Stimulated activated naive B cell treated with anti-CD40 and anti-IgM and Interleukin-4, amounts not matched to agents 10 μg/mL and 1 μg/mL and 100 μg/mL, for 72 hours (primary cell): ENCODE results near the gene TSPOAP1.
A peak's percentile ranks its signal among the peaks of the same experiment; 100 is the strongest.

Source experiments
- ATAC-seq, 2 donors: fragments of 150-1000 bp; cut with Tn5 transposase; replicated peaks; 2 replicates each; pipeline ENCODE4 v1.10.0; 2021; ENCODE audit warnings: moderate library complexity in 1 of 2
- DNase-seq: peaks from one replicate; pipeline ENCODE4 v3.0.0; 2021
- H3K27ac Mint-ChIP-seq: one replicate; pipeline ENCODE4 v1.8.0; 2022; ENCODE audit warnings: mild to moderate bottlenecking, mixed read lengths
- H3K27me3 Mint-ChIP-seq, 2 donors: one replicate each; pipeline ENCODE4 v1.8.0; 2022; ENCODE audit warnings: mixed read lengths in 2 of 2
- H3K36me3 Mint-ChIP-seq, 2 donors: one replicate each; pipeline ENCODE4 v1.8.0; 2022; ENCODE audit warnings: mixed read lengths in 2 of 2, mild to moderate bottlenecking in 1 of 2
- H3K4me1 Mint-ChIP-seq, 2 donors: one replicate each; pipeline ENCODE4 v1.8.0; 2022; ENCODE audit warnings: mixed read lengths in 2 of 2, mild to moderate bottlenecking in 1 of 2
- H3K4me3 Mint-ChIP-seq, 2 donors: one replicate each; pipeline ENCODE4 v1.8.0; 2022; ENCODE audit warnings: mild to moderate bottlenecking in 2 of 2, mixed read lengths in 2 of 2, moderate library complexity in 1 of 2
- H3K9me3 Mint-ChIP-seq, 2 donors: one replicate each; pipeline ENCODE4 v1.8.0; 2022; ENCODE audit warnings: mixed read lengths in 2 of 2, mild to moderate bottlenecking in 1 of 2

TSPOAP1 gene

GRCh38 chr17:58367461-58367860 is 38.9 kb upstream of the TSPOAP1 start:
- H3K4me1 Mint-ChIP-seq: peaks cover 22 to 47% of the 10 kb centered on the region in 2 donors
- no peak for DNase-seq

GRCh38 chr17:58365980-58366595 is 37.5 kb upstream of the TSPOAP1 start:
- H3K4me1 Mint-ChIP-seq: peaks cover 20 to 37% of the 10 kb centered on the region in 2 donors
- peaks cover 18 to 26% of the 10 kb centered on the region in 2 donors for H3K36me3 Mint-ChIP-seq
- no peaks in the 10 kb centered on the region for H3K27me3 Mint-ChIP-seq
- H3K4me3 Mint-ChIP-seq: no peak overlapping the region
- H3K27ac Mint-ChIP-seq: no peak overlapping the region
- H3K9me3 Mint-ChIP-seq: no peaks in the 10 kb centered on the region
- ATAC-seq (no peak), DNase-seq (no peak)

More at GRCh38 chr17:58367461-58367860, 38.9 kb upstream of the TSPOAP1 start:
- Mint-ChIP-seq H3K36me3 (peaks cover 12 to 15% of the 10 kb centered on the region in 2 donors), H3K27me3 (no peaks in the 10 kb centered on the region), H3K4me3 (no peak overlapping the region), H3K27ac (no peak overlapping the region), H3K9me3 (no peaks in the 10 kb centered on the region)
- ATAC-seq: no peak

- Mint-ChIP-seq H3K36me3 (peaks cover 20 to 28% of the 10 kb centered on the region in 2 donors), H3K9me3 (no peaks in the 10 kb centered on the region), H3K27me3 (no peaks in the 10 kb centered on the region), H3K4me1 (peaks cover 14 to 30% of the 10 kb centered on the region in 2 donors), H3K4me3 (no peak overlapping the region), H3K27ac (no peak overlapping the region)
- DNase-seq (no peak), ATAC-seq (no peak)
Measured at GRCh38 chr17:58365185-58365979, 36.8 kb upstream of the TSPOAP1 start.

DNA sequence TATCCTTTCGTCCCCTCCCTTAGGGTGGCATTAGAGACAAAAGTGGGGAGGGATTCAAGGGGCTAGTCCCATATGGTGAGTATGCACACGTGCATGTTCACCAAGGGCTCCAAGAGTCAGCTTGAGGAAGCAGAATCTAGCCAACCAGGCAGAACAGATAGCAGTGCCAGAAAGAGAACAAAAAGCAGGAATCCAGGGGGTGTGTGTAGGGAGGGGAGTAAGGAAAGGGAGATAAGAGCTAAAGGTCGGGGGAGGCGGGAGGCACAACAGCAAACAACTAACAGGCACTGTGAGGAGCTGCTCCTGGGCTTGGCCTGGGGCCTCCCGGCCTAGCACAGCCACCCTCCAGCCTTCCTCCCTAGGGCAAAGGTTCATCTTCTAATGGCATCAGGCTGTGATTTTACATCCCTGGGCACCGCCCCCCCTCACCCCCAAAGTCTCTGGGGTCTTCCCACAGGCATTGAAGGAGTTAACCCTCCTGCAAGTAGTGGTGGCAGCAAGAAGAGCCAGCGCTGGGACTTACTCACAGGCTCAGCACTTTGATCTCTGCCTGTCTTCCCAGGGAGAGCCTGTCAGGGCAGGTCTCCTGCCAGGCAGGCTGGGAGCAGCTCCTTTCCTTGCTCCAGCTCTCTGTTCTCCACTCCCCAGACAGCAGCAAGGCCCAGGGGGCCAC is 35.8 kb upstream of the TSPOAP1 start:
- Mint-ChIP-seq H3K4me3 (no peak overlapping the region), H3K9me3 (no peaks in the 10 kb centered on the region), H3K36me3 (peaks cover 20 to 27% of the 10 kb centered on the region in 2 donors), H3K4me1 (peaks cover 10 to 21% of the 10 kb centered on the region in 2 donors), H3K27me3 (no peaks in the 10 kb centered on the region), H3K27ac (no peak overlapping the region)
- no peak for DNase-seq
- ATAC-seq: no peak

DNA sequence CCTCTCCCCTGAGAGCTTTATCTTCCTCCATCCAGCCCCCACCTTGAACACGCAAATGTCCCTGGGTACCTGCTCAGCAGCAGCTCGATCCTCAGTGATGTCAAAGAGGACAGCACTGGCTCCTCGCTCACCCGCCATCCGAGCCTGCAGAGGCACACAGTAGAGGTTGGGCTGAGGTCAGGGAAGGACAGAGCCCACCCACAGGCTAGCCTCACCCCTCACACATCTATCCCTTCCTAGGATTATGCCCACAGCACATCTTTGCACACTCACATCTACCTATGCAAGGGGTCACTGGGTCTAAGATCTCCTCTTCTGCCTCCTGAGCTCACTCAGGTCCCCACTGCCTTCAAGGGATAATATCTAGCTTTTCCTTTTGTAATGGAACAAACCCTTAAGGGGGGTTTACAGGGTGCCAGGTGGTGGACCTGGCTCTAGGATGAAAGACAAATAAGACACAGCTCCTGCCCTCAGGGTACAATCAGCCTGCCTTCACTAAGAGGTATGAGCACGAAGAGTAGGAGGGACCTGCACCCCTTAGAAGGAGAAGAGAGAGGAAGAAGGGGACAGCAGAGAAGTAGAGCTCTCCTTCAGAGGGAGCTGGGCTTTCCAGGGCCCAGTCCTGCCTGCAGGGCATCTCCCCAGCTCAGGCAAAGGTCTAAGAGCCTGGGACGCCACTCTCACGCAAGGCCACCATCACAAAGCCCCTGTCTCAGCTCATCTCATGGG is 35.0 kb upstream of the TSPOAP1 start:
- Mint-ChIP-seq H3K27ac (peak overlapping the region; percentile 59), H3K27me3 (no peaks in the 10 kb centered on the region), H3K36me3 (peaks cover 20 to 27% of the 10 kb centered on the region in 2 donors), H3K4me1 (peaks cover 2 to 13% of the 10 kb centered on the region in 2 donors), H3K4me3 (no peak overlapping the region), H3K9me3 (no peaks in the 10 kb centered on the region)
- DNase-seq (no peak), ATAC-seq (no peak)

DNA sequence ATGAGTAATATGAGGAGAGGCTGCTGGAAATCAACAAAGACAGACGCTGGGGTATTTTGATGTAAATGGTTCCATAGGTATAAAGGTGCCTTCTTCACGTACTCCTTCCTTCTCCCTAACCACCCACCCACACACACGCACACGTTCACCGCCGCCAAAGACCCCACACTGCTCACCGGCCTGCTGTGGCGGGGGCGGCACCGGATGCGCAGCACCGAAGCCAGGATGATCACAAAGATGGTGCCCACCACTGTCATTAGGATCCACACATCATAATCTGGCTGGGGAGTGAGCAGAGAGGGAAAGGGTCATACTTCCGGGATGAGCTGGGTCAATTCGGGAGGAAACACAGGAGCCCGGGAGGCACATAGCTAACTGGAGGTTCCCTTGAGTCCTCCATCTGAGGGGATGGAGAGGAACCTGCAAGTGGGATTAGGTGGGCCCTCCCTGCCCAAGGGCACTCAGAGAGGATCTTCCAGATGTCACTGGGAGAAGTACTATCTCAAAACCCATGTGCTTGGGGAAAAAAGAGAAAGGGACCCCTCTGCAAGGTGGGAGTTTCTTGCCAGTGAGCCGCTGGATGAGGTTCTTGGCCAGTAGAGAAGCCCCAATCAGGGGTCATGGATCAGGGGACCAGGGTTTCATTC is 33.9 kb upstream of the TSPOAP1 start:
- H3K4me3 Mint-ChIP-seq: no peak overlapping the region
- H3K9me3 Mint-ChIP-seq: no peaks in the 10 kb centered on the region
- H3K36me3 Mint-ChIP-seq: peaks cover 22 to 27% of the 10 kb centered on the region in 2 donors
- no peak for ATAC-seq
- H3K27ac Mint-ChIP-seq: no peak overlapping the region
- no peaks in the 10 kb centered on the region for H3K27me3 Mint-ChIP-seq
- no peak for DNase-seq
- H3K4me1 Mint-ChIP-seq: peaks cover 0 to 3% of the 10 kb centered on the region in 2 donors

GRCh38 chr17:58360296-58361063 is 31.9 kb upstream of the TSPOAP1 start:
- no peak for ATAC-seq
- H3K4me1 Mint-ChIP-seq: no peaks in the 10 kb centered on the region
- no peak overlapping the region for H3K4me3 Mint-ChIP-seq
- H3K9me3 Mint-ChIP-seq: no peaks in the 10 kb centered on the region
- H3K36me3 Mint-ChIP-seq: peaks cover 23 to 33% of the 10 kb centered on the region in 2 donors
- no peak overlapping the region for H3K27ac Mint-ChIP-seq
- DNase-seq: no peak
- no peaks in the 10 kb centered on the region for H3K27me3 Mint-ChIP-seq

- peaks cover 23 to 34% of the 10 kb centered on the region in 2 donors for H3K36me3 Mint-ChIP-seq
- H3K27me3 Mint-ChIP-seq: no peaks in the 10 kb centered on the region
- no peaks in the 10 kb centered on the region for H3K9me3 Mint-ChIP-seq
- no peak overlapping the region for H3K27ac Mint-ChIP-seq
- DNase-seq: no peak
- no peak overlapping the region for H3K4me3 Mint-ChIP-seq
- no peak for ATAC-seq
- H3K4me1 Mint-ChIP-seq: peaks cover 6 to 7% of the 10 kb centered on the region in 2 donors
Measured at GRCh38 chr17:58358408-58359172, 30.0 kb upstream of the TSPOAP1 start.

GRCh38 chr17:58357312-58358297 is 29.0 kb upstream of the TSPOAP1 start:
- H3K27ac Mint-ChIP-seq: no peak overlapping the region
- no peaks in the 10 kb centered on the region for H3K9me3 Mint-ChIP-seq
- no peak overlapping the region for H3K4me3 Mint-ChIP-seq
- DNase-seq: no peak
- peaks cover 8 to 15% of the 10 kb centered on the region in 2 donors for H3K4me1 Mint-ChIP-seq
- no peaks in the 10 kb centered on the region for H3K27me3 Mint-ChIP-seq
- peaks cover 18 to 32% of the 10 kb centered on the region in 2 donors for H3K36me3 Mint-ChIP-seq
- ATAC-seq: no peak

GRCh38 chr17:58356231-58356630 is 27.6 kb upstream of the TSPOAP1 start:
- DNase-seq: no peak
- no peak overlapping the region for H3K27ac Mint-ChIP-seq
- H3K9me3 Mint-ChIP-seq: no peaks in the 10 kb centered on the region
- H3K27me3 Mint-ChIP-seq: no peaks in the 10 kb centered on the region
- H3K4me3 Mint-ChIP-seq: no peak overlapping the region
- peaks cover 18 to 30% of the 10 kb centered on the region in 2 donors for H3K36me3 Mint-ChIP-seq
- no peak for ATAC-seq
- peaks cover 13 to 24% of the 10 kb centered on the region in 2 donors for H3K4me1 Mint-ChIP-seq

DNA sequence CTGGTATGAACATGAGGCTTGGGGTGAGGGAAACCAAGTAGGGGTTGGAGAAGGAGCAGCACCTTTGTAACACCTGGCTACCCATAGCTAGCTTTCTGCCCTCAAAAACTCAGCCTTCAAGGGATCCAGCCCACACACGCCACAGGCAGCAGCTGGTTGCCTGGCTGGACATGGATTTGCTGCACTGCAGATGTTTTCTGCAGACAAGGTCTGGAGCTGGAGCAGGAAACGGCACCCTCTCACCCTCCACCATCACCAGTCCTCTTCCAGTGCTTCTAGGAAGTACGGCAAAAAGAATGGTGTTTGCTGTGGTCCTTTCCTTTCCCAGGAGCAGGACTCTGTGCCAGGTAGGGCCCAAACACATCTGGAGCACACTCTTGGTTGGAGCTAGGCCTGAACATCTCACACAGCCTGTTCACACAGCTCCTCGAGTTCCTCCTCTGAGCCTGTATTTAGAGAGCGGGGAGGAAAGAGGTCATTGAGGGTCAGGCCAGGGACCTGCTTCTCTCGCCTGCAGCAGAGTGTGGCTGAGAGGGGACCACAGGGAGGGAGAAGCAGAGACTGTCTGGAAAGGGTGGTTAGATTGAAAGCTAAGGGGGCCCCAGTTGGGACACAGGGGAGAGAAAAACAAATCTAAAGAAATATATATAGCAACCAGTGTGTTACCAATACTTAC is 26.1 kb upstream of the TSPOAP1 start:
- H3K27ac Mint-ChIP-seq: peak overlapping the region; percentile 33
- DNase-seq (no peak), ATAC-seq (no peak)
- no peak overlapping the region for H3K4me3 Mint-ChIP-seq
- H3K9me3 Mint-ChIP-seq: no peaks in the 10 kb centered on the region
- peaks cover 14 to 25% of the 10 kb centered on the region in 2 donors for H3K36me3 Mint-ChIP-seq
- peaks cover 14 to 33% of the 10 kb centered on the region in 2 donors for H3K4me1 Mint-ChIP-seq
- no peaks in the 10 kb centered on the region for H3K27me3 Mint-ChIP-seq
